A172 (cell line): ENCODE measurements around the gene ZIC4. TPM values are rescaled to one million over a fixed set of nuclear protein-coding genes. Genes with fewer than 3 reads are reported as not detected.
A peak's percentile ranks its signal among the peaks of the same experiment; 100 is the strongest.

ENCODE experiments used
- DNase-seq: peaks from one replicate; pipeline ENCODE4 v3.0.0-alpha.2; 2015; ENCODE audit warnings: low spot score
- total RNA-seq: library from RNA; depleted of rRNA; stranded (reverse); fragments of >200 nt; shearing (Covaris generic); gene quantifications from 2 replicates; pipeline ENCODE4 v1.2.3, GENCODE V29; 2014

ZIC4 gene
- total RNA-seq, 1 experiment from 2014 or later: 1.4 TPM

GRCh38 chr3:147418371-147418781 is 12.0 kb upstream of the ZIC4 start:
- no peak for DNase-seq

GRCh38 chr3:147417551-147418295 is 11.4 kb upstream of the ZIC4 start:
- no peak for DNase-seq

- DNase-seq: no peak
These were observed 10.6 kb upstream of the ZIC4 start for GRCh38 chr3:147416931-147417330.

- DNase-seq: no peak
These were observed 9.5 kb upstream of the ZIC4 start for GRCh38 chr3:147415874-147416273.

GRCh38 chr3:147415286-147415685 is 8.9 kb upstream of the ZIC4 start:
- no peak for DNase-seq

DNA sequence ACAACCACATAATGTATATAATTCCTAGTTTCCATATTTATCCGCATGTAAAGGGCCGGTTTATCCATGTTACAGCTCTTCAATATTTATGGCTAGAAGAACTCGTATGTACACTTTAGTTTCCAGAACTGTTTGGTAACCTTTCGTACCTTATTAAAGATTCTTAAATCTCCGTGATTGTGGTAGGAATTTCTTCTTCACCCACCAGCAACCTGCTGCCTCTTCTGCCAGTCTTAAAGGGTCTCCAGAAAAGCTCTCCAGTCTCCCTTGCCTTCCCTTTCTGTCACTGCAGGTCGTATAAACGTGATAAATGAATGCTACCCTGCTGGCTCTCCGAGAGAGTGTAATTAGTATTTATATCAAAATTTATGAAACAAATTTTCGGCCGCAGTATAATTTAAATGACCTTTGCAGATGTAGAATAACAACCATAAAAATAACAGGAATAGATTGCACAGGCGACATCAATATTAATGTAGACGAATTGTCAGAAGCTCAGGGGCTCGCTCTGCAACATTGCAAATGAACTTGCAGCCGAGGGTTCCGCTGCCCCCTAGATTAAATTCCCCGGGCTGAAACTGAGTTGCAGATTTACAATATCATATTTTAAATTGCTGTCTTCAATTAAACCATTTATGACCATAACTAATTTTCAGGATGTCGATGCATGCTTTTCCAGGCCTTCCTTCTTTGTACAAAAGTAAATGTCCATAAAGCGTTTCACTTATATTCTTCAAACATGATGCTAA is 8.2 kb upstream of the ZIC4 start:
- DNase-seq: no peak

DNA sequence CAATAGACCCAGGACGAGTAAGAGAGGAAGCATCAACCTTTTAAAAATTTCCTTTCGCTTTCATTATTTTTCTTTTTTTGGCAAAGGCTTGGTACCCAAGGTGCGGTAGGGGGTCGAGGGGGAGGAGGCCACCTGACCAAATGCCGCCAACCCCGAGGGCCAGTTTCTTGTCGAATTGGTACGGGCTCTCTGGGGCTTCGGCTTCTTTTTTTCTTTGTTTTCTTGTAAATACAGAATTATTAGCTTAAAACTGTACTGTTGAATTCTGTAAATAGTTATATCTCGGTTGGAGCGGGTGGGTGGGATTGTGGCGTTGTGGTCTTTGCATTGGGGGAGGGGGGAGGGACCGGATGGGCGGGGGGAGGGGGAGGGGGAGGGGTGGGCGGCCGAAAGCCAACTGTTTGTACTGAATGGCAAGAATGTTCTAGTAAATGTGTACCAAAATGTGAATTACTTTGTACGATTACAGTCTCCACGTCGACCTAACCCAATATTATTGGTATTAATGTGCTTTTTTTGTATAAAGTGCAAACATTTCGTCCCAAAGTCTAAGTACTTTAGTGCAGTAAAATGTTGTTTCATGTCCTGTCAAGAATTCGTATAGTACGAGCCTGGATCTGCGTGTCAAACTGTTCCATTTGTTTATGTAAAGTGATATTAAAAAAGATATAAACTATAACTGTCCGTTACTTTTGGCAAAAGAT is 7.5 kb upstream of the ZIC4 start:
- no peak for DNase-seq

- DNase-seq: no peak
These were observed 6.8 kb upstream of the ZIC4 start for GRCh38 chr3:147412917-147413685.

DNA sequence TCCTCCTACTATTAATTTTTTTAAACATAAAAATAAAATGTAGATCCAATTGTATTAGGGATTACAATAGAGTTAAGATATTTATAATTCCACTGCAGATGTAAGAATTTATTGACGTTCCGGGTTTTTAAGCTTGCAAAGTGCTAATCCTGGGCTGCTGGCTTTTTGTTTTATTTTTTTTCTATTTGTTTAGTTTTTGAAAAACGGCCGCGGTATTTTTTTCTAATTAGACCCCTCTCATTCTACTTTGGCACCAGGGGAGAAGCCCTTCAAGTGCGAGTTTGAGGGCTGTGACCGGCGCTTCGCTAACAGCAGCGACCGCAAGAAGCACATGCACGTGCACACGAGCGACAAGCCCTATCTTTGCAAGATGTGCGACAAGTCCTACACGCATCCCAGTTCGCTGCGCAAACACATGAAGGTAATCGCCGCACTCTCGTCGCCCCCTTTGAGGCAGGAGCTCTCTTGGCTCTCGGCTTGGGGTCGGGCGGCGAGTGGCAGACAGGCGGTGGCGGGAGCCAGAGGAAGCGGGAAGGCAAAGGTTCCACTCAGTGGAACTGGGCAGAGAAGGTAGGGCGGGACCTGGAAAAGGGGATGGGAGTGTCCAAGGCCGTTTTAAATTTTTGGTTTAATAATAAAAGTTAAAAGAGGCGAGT is 6.0 kb upstream of the ZIC4 start:
- no peak for DNase-seq

DNA sequence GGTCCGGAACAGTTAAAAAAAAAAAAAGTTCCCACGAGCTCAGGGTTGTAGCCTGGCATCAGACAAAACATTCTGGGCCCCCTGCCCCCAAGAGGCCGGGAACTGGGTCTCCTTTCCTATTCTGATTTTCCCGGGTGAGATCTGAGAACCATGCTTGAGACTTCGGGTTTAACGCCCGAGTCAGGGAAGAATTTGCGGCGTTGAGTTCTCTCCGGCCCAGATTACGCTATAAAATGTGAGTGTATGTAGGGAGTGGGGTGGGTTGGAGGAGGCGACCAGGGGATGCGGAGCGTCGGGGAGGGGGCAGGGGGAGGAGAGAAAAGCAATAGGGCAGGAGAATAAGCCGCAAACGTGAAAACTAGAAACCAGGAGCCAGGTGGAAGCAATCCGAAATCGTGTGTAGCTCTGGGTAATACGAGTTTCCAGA is 5.5 kb upstream of the ZIC4 start:
- DNase-seq: peak; percentile 14

- DNase-seq: peak; percentile 11
These were observed 5.0 kb upstream of the ZIC4 start for GRCh38 chr3:147411238-147411814.

DNA sequence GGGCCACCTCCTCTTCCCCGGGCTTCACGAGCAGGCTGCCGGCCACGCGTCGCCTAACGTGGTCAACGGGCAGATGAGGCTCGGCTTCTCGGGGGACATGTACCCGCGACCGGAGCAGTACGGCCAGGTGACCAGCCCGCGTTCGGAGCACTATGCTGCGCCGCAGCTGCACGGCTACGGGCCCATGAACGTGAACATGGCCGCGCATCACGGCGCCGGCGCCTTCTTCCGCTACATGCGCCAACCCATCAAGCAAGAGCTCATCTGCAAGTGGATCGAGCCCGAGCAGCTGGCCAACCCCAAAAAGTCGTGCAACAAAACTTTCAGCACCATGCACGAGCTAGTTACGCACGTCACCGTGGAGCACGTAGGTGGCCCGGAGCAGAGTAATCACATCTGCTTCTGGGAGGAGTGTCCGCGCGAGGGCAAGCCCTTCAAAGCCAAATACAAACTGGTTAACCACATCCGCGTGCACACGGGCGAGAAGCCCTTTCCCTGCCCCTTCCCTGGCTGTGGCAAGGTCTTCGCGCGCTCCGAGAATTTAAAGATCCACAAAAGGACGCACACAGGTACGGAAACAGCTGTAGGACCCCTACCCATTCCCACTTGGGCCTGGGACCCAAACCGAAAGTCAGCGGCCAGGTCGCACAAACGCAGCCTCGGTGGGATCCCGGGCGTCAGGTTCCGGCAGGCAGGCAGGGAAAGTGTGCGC is 4.3 kb upstream of the ZIC4 start:
- peak; percentile 41 for DNase-seq

DNA sequence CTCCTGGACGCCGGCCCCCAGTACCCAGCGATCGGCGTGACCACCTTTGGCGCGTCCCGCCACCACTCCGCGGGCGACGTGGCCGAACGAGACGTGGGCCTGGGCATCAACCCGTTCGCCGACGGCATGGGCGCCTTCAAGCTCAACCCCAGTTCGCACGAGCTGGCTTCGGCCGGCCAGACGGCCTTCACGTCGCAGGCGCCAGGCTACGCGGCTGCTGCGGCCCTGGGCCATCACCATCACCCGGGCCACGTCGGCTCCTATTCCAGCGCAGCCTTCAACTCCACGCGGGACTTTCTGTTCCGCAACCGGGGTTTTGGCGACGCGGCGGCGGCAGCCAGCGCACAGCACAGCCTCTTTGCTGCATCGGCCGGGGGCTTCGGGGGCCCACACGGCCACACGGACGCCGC is 3.8 kb upstream of the ZIC4 start:
- DNase-seq: no peak

GRCh38 chr3:147409143-147410115 is 3.1 kb upstream of the ZIC4 start, which contains the start of gene ZIC1:
TSS of gene ZIC1 (plus strand) at chr3:147409365. CDS start at chr3:147410113, 748 bp downstream.
- DNase-seq: peak; percentile 86

- DNase-seq: peak; percentile 42
These were observed 2.1 kb upstream of the ZIC4 start for GRCh38 chr3:147408188-147409100.

DNA sequence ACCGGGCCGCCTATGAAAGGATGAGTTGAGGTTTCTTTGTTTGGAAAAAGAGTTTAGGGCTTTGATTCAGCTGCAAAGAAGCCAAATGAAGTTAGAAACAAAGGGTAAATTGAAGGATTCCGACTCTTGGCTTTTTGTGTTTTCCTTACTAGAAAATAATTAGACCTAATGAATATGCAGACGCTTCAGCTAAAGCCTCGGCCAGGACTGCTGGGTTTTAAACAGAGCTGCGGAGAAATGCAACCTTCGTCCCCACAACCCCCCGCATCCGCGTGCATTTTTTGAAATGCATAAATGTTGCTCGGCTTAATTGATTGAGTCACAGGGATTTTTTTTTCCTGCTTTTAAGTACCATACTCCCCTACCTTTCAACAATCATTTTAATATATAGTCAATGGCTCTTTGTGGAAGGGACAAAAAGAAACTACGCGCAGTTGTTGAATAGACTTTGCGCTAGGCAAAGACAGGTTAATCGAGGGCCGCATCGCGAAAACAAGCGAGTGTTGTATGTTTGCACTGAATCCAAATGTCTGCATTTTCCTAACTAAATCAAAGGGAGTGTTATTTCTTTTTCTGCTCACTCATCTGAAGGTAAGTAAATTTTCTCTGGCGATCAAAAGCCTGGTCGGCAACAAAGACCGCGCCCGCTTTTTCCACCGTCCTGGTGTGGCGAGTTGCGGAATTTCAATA is 1.3 kb upstream of the ZIC4 start:
- DNase-seq: peak; percentile 53

DNA sequence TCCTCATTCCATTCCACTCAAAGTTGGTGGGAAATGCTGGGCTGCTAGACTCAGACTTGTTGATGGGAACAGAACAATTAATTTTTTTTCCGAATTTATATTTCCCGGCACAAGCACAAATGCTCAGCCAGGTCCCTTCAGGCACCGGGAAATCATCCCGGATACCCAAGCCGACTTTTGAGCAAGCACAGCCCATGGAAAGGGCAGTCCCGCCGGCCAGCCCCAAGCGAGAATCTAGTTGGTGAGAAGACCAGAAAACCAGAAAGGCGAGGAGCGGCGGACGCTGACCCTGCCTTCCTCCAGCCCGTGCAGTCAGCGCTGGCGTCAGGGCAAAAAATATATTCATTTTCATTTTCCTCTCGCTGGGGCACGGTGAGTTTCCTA is 763 bp upstream of the ZIC4 start:
- DNase-seq: no peak
